Gastrocnemius medialis (tissue), 4 donors: ENCODE measurements around the gene RALGAPB.

ENCODE experiments used
- CTCF ChIP-seq, 5 experiments: fragments of 450-650 bp in 3 of 5; fragments of 200-600 bp in 2 of 5; sonication (generic) in 2 of 5; IDR thresholded peaks in 4 of 5; conservative IDR thresholded peaks in 1 of 5; 1 replicate in 4 of 5; 2 replicates in 1 of 5; pipeline ENCODE4 v1.5.1; 2016 to 2019; ENCODE audit warnings: antibody characterized with exemption in 5 of 5, mild to moderate bottlenecking in 3 of 5, moderate library complexity in 3 of 5
- POLR2A ChIP-seq, 2 donors: fragments of 450-650 bp; IDR thresholded peaks; one replicate each; pipeline ENCODE4 v1.6.1; 2017; ENCODE audit warnings: antibody characterized with exemption in 2 of 2, mild to moderate bottlenecking in 2 of 2, moderate library complexity in 2 of 2

GRCh38 chr20:38581013-38581412, 108.4 kb downstream of the RALGAPB start, which contains the start of gene ADIG:
- no peak for TF ChIP-seq CTCF (IDR thresholded peaks at IDR 0.05 in 4 of 5, conservative IDR thresholded peaks at IDR 0.05 in 1 of 5)
- TF ChIP-seq POLR2A (IDR thresholded peaks at IDR 0.05) = no peak
